Stimulated activated CD8-positive, alpha-beta memory T cell treated with anti-CD3 and anti-CD28 coated beads, Interleukin-15, amount 100 ng/mL, for 48 hours (primary cell): ENCODE measurements around the gene GBX2.

Experiments
- DNase-seq, 2 donors: peaks; one replicate each; pipeline ENCODE4 v3.0.0-alpha.2; 2020; ENCODE audit warnings: low read depth in 2 of 2

The GBX2 gene

DNA sequence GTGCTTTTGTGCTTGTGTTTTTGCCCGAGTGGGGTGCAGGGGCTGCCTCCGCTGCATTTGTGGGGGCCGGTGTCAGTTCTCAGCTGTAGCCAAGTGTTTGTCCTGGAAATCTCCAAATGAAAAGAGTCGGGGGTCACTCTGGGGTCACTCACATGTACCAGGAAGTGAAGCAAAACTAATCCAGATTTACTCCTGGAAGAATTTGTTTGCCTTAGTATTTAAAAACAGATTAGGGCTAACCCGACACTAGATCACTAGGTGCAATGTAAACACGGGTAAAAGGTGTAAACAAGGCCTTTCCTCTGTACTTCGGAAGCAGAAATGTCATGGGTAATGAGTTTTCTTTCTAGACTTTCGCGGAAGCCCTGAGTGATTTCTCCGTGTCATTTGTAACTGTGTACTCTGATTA, 50.3 kb downstream of the GBX2 start:
- no peak for DNase-seq

DNA sequence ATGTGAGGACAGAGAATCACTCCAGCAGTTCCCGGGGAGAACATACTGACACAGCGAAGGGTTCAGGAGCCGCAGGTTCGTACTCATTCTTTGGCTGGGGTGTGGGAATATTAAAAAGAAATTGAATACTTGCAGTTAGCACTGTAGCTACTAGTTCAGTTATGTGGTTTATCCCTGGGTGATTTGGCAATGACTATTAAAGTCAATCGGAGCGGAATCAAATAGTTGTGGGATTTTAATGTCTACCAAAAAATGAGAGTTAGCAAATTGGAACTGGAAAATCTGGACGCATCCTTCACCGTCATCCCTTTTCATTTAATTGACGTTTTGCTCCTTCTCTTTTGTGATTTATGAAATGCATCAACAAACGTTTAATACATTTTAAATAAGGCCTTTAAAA, 50.8 kb downstream of the GBX2 start:
- DNase-seq: no peak
